GM21717 (cell line): Measurements from ENCODE around the gene PLEKHG4B.
"Not testable (repeated sequence)": the region's sequence is repeated elsewhere in the genome, so short reads cannot be mapped to it uniquely, and the experiment has no call there.

ENCODE experiments used
- ATAC-seq: cut with Tn5 transposase; IDR thresholded peaks from one replicate; pipeline ENCODE4 v1.9.1; 2021; ENCODE audit warnings: mild to moderate bottlenecking, moderate library complexity; ENCODE audit not compliant: unreplicated experiment

The PLEKHG4B gene

GRCh38 chr5:91556-92263, at the start of gene PLEKHG4B:
Gene PLEKHG4B, plus strand, starts transcription at chr5:92168. Its CDS starts 64 bp downstream, at chr5:92232.
- no peak for ATAC-seq

- no peak for ATAC-seq
Measured at GRCh38 chr5:42250-42649, 49.7 kb upstream of the PLEKHG4B start.

GRCh38 chr5:48192-48591, 43.8 kb upstream of the PLEKHG4B start:
- no peak for ATAC-seq

GRCh38 chr5:49530-49929, 42.4 kb upstream of the PLEKHG4B start:
- ATAC-seq = not testable (repeated sequence)

- no peak for ATAC-seq
Measured at GRCh38 chr5:49953-50544, 41.9 kb upstream of the PLEKHG4B start.

GRCh38 chr5:50724-51499, 41.1 kb upstream of the PLEKHG4B start:
- ATAC-seq = no peak

GRCh38 chr5:51500-51823, 40.5 kb upstream of the PLEKHG4B start:
- no peak for ATAC-seq

GRCh38 chr5:53381-54174, 38.4 kb upstream of the PLEKHG4B start:
- ATAC-seq = no peak

- no peak for ATAC-seq
Measured at GRCh38 chr5:54175-54730, 37.7 kb upstream of the PLEKHG4B start.

- ATAC-seq = no peak
Measured at GRCh38 chr5:54876-55569, 36.9 kb upstream of the PLEKHG4B start.

- no peak for ATAC-seq
Measured at GRCh38 chr5:56561-57290, 35.2 kb upstream of the PLEKHG4B start.

- not testable (repeated sequence) for ATAC-seq
Measured at GRCh38 chr5:60250-60649, 31.7 kb upstream of the PLEKHG4B start.

GRCh38 chr5:70440-70839, 21.5 kb upstream of the PLEKHG4B start:
- ATAC-seq = no peak

GRCh38 chr5:72316-73180, 19.4 kb upstream of the PLEKHG4B start:
- not testable (repeated sequence) for ATAC-seq

GRCh38 chr5:73181-73447, 18.9 kb upstream of the PLEKHG4B start:
- ATAC-seq = not testable (repeated sequence)

- ATAC-seq = no peak
Measured at GRCh38 chr5:73768-74502, 18.0 kb upstream of the PLEKHG4B start.

GRCh38 chr5:74503-75109, 17.4 kb upstream of the PLEKHG4B start:
- ATAC-seq = no peak
